K562 (cell line): ENCODE data around the gene ZC3H11A. TPM values are rescaled to one million over a fixed set of nuclear protein-coding genes. Genes with fewer than 3 reads are reported as not detected.

ENCODE experiments used
- BHLHE40 ChIP-seq: IDR thresholded peaks from 2 replicates; pipeline ENCODE4 v1.6.1; 2011; ENCODE audit warnings: low read length, improper control_type of control experiment
- CEBPG ChIP-seq, 3 experiments: fragments of 200-800 bp in 1 of 3; sonication (Bioruptor generic) in 1 of 3; sonication (generic) in 1 of 3; formaldehyde crosslinking in 1 of 3; IDR thresholded peaks in 2 of 3; conservative IDR thresholded peaks in 1 of 3; 2 replicates each; pipeline versions ENCODE4 v1.6.1 to v1.8.0; 2016 to 2022; ENCODE audit warnings: missing compliant biosample characterization in 2 of 3, missing genetic modification characterization in 2 of 3, mild to moderate bottlenecking in 1 of 3, missing genetic modification reagents in 1 of 3
- EP400 ChIP-seq: fragments of 450-650 bp; IDR thresholded peaks from 2 replicates; pipeline ENCODE4 v1.6.1; 2017; ENCODE audit warnings: antibody characterized with exemption, mild to moderate bottlenecking, moderate library complexity
- HNRNPLL ChIP-seq: fragments of 200-400 bp; formaldehyde crosslinking; IDR thresholded peaks from 2 replicates; pipeline ENCODE4 v1.6.1; 2017; ENCODE audit warnings: low read length, low read depth, mild to moderate bottlenecking; ENCODE audit not compliant: poor library complexity, severe bottlenecking
- LCOR ChIP-seq: sonication (generic); formaldehyde crosslinking; IDR thresholded peaks from 2 replicates; pipeline ENCODE4 v1.8.0; 2022; ENCODE audit warnings: mild to moderate bottlenecking, missing genetic modification reagents
- NCOA6 ChIP-seq: fragments of 450-650 bp; IDR thresholded peaks from 2 replicates; pipeline ENCODE4 v1.6.1; 2017; ENCODE audit warnings: mild to moderate bottlenecking
- NEUROD1 ChIP-seq: fragments of 150-350 bp; IDR thresholded peaks from 2 replicates; pipeline ENCODE4 v1.6.1; 2014; ENCODE audit warnings: borderline replicate concordance, low read length, low read depth; ENCODE audit not compliant: partially characterized antibody
- PHB ChIP-seq: fragments of 250-450 bp; sonication (Bioruptor Pico); IDR thresholded peaks from 2 replicates; pipeline ENCODE4 v1.5.0; 2021
- RAD21 ChIP-seq, 2 experiments: fragments of 250-450 bp in 1 of 2; fragments of 450-650 bp in 1 of 2; sonication (Bioruptor Pico) in 1 of 2; formaldehyde crosslinking in 1 of 2; IDR thresholded peaks in 1 of 2; conservative IDR thresholded peaks in 1 of 2; 2 replicates each; pipeline versions ENCODE4 v1.4.0 to v1.8.0; 2020 to 2022; ENCODE audit warnings: mild to moderate bottlenecking in 2 of 2, moderate library complexity in 1 of 2
- SIN3B ChIP-seq: fragments of 450-650 bp; IDR thresholded peaks from 2 replicates; pipeline ENCODE4 v1.6.1; 2017; ENCODE audit warnings: low read depth, mild to moderate bottlenecking, moderate library complexity
- TCF7 ChIP-seq: sonication (generic); IDR thresholded peaks from 2 replicates; pipeline ENCODE4 v1.6.1; 2016; ENCODE audit warnings: antibody characterized with exemption, borderline replicate concordance
- ZNF263 ChIP-seq: sonication (generic); formaldehyde crosslinking; IDR thresholded peaks from 2 replicates; pipeline ENCODE4 v1.8.0; 2022; ENCODE audit warnings: mild to moderate bottlenecking, missing genetic modification reagents, borderline replicate concordance
- ZNF644 ChIP-seq: fragments of 200-800 bp; sonication (Bioruptor generic); IDR thresholded peaks from 2 replicates; pipeline ENCODE4 v1.6.1; 2016; ENCODE audit warnings: low read depth, missing genetic modification characterization, missing compliant biosample characterization
- polyA plus RNA-seq, 8 experiments: library from polyadenylated mRNA; depleted of rRNA in 4 of 8; stranded (reverse) in 5 of 8; unstranded in 3 of 8; fragments of >200 nt; fragmentation: Nextera tagmentation in 2 of 8; fragmentation: Illumina TruSeq in 1 of 8; extraction: Ambion mirVana in 2 of 8; extraction: Trizol in 1 of 8; gene quantifications; 2 replicates each; pipeline versions ENCODE4 v1.2.1 to v1.2.3, GENCODE V29; 2011 to 2014; ENCODE audit warnings: inconsistent platforms in 1 of 8, missing spikeins in 1 of 8
- total RNA-seq, 7 experiments: library from RNA; depleted of rRNA in 6 of 7; stranded (reverse); fragments of >200 nt in 6 of 7; fragmentation: Illumina TruSeq in 2 of 7; extraction: Trizol in 2 of 7; gene quantifications; 2 replicates each; pipeline versions ENCODE4 v1.2.1 to v1.2.3, GENCODE V29; 2011 to 2021; ENCODE audit warnings: low replicate concordance in 1 of 7
- TF ChIP-seq, protein P1 (sequence below): fragments of 200-800 bp; sonication (Bioruptor generic); IDR thresholded peaks from 2 replicates; pipeline ENCODE4 v1.6.1; 2017; ENCODE audit warnings: missing genetic modification characterization, missing compliant biosample characterization
- TF ChIP-seq, protein P2 (sequence below): fragments of 250-450 bp; sonication (Bioruptor Pico); IDR thresholded peaks from 2 replicates; pipeline ENCODE4 v1.8.0; 2021; ENCODE audit warnings: moderate library complexity, mild to moderate bottlenecking, inconsistent platforms
- TF ChIP-seq, protein P3 (sequence below), 3 experiments: fragments of 200-800 bp in 1 of 3; sonication (Bioruptor generic) in 1 of 3; sonication (generic) in 1 of 3; formaldehyde crosslinking in 1 of 3; IDR thresholded peaks; 2 replicates each; pipeline versions ENCODE4 v1.6.1 to v1.8.0; 2016 to 2022; ENCODE audit warnings: mild to moderate bottlenecking in 2 of 3, missing compliant biosample characterization in 2 of 3, missing genetic modification characterization in 2 of 3, missing genetic modification reagents in 1 of 3
- TF ChIP-seq, protein P4 (sequence below): sonication (generic); formaldehyde crosslinking; IDR thresholded peaks from 2 replicates; pipeline ENCODE4 v1.8.0; 2023; ENCODE audit warnings: mild to moderate bottlenecking, missing genetic modification reagents

ZC3H11A gene
- total and polyA plus RNA-seq, 9 of the 15 experiments (the other 6 are each of a cell fraction or from before 2014, with no cell fraction given) = 34.2 to 137 (median 102) TPM

DNA sequence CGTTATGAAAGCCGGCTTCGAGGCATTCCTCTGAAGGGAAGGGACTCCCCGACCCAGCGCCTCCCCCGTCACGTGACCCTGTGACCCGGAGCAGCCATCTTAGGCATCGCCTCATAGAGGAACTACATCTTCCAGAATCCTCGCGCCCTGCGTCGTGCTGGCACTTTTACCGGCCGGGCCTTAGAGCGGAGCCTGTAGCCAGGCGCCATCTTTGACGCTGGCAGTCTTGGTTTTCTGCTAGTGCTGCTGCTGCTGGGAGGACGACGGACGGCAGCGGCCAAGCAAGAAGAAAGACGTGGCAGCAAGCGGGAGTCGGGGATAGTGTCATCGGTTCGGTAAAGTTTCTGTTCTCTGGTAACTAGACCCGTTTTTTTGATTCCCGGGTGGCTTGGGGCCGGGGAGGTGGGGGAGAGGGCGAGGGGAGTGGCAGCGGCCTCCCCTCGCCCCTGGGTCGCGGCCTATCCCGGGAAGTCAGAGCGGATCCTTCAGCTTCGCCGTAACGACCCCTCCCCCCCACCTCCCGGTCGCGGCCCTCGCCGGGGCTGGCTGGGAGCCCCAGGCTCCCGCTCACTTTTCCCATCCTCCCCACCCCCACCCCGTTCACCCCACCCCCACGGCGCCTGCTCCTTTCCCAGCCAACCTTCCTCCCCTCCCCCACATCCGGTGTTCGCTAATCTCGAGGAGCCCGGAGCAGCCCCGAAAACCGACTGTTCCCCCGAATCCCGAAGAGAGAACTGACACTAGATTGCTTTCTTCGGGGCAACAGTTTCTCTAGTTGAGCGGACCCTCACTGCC, at the start of gene ZC3H11A, which contains the start of gene ZBED6 (continued):
- TF ChIP-seq, protein P1, sequence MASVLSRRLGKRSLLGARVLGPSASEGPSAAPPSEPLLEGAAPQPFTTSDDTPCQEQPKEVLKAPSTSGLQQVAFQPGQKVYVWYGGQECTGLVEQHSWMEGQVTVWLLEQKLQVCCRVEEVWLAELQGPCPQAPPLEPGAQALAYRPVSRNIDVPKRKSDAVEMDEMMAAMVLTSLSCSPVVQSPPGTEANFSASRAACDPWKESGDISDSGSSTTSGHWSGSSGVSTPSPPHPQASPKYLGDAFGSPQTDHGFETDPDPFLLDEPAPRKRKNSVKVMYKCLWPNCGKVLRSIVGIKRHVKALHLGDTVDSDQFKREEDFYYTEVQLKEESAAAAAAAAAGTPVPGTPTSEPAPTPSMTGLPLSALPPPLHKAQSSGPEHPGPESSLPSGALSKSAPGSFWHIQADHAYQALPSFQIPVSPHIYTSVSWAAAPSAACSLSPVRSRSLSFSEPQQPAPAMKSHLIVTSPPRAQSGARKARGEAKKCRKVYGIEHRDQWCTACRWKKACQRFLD (CRISPR knock-in tag) = peak; percentile 88
- peak; percentile 97 for TF ChIP-seq EP400
- peak; percentile 62; the same call in 1 of the 2 replicates for TF ChIP-seq ZNF644
- no peak for TF ChIP-seq LCOR
- TF ChIP-seq SIN3B = no peak
- peak; percentile 12 for TF ChIP-seq HNRNPLL
- peak; percentile 50 for TF ChIP-seq ZNF263 (CRISPR knock-in tag)
- peak; percentile 42 for TF ChIP-seq NEUROD1
- TF ChIP-seq BHLHE40 = peak; percentile 99
- peak; percentile 34; the same call in 1 of the 2 replicates for TF ChIP-seq PHB (CRISPR knock-in tag)
- TF ChIP-seq RAD21 (CRISPR knock-in tag; conservative IDR thresholded peaks at IDR 0.05 in 1 of 2, IDR thresholded peaks at IDR 0.05 in 1 of 2) = no peak
- peak; percentile 22; the same call in 1 of the 2 replicates for TF ChIP-seq CEBPG (CRISPR knock-in tag; IDR thresholded peaks at IDR 0.05)
- no peak for TF ChIP-seq CEBPG (tag; conservative IDR thresholded peaks at IDR 0.05 in 1 of 2, IDR thresholded peaks at IDR 0.05 in 1 of 2)
- TF ChIP-seq, protein P2, sequence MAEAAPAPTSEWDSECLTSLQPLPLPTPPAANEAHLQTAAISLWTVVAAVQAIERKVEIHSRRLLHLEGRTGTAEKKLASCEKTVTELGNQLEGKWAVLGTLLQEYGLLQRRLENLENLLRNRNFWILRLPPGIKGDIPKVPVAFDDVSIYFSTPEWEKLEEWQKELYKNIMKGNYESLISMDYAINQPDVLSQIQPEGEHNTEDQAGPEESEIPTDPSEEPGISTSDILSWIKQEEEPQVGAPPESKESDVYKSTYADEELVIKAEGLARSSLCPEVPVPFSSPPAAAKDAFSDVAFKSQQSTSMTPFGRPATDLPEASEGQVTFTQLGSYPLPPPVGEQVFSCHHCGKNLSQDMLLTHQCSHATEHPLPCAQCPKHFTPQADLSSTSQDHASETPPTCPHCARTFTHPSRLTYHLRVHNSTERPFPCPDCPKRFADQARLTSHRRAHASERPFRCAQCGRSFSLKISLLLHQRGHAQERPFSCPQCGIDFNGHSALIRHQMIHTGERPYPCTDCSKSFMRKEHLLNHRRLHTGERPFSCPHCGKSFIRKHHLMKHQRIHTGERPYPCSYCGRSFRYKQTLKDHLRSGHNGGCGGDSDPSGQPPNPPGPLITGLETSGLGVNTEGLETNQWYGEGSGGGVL (CRISPR knock-in tag) = no peak
- 0 out of 2 replicates have a peak, but pooled peaks have one; percentile 25 for TF ChIP-seq TCF7
- TF ChIP-seq, protein P3, sequence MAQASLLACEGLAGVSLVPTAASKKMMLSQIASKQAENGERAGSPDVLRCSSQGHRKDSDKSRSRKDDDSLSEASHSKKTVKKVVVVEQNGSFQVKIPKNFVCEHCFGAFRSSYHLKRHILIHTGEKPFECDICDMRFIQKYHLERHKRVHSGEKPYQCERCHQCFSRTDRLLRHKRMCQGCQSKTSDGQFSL (CRISPR knock-in tag; IDR thresholded peaks at IDR 0.05) = 0 out of 2 replicates have a peak, but pooled peaks have one; percentile 16
- TF ChIP-seq, protein P3 (tag; IDR thresholded peaks at IDR 0.05) = peak in 1 of 2 experiments; percentile 80; a peak in 2 of 4 replicates
- TF ChIP-seq, protein P4, sequence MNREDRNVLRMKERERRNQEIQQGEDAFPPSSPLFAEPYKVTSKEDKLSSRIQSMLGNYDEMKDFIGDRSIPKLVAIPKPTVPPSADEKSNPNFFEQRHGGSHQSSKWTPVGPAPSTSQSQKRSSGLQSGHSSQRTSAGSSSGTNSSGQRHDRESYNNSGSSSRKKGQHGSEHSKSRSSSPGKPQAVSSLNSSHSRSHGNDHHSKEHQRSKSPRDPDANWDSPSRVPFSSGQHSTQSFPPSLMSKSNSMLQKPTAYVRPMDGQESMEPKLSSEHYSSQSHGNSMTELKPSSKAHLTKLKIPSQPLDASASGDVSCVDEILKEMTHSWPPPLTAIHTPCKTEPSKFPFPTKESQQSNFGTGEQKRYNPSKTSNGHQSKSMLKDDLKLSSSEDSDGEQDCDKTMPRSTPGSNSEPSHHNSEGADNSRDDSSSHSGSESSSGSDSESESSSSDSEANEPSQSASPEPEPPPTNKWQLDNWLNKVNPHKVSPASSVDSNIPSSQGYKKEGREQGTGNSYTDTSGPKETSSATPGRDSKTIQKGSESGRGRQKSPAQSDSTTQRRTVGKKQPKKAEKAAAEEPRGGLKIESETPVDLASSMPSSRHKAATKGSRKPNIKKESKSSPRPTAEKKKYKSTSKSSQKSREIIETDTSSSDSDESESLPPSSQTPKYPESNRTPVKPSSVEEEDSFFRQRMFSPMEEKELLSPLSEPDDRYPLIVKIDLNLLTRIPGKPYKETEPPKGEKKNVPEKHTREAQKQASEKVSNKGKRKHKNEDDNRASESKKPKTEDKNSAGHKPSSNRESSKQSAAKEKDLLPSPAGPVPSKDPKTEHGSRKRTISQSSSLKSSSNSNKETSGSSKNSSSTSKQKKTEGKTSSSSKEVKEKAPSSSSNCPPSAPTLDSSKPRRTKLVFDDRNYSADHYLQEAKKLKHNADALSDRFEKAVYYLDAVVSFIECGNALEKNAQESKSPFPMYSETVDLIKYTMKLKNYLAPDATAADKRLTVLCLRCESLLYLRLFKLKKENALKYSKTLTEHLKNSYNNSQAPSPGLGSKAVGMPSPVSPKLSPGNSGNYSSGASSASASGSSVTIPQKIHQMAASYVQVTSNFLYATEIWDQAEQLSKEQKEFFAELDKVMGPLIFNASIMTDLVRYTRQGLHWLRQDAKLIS (CRISPR knock-in tag) = peak; percentile 60; the same call in 1 of the 2 replicates
- no peak for TF ChIP-seq NCOA6
